Stomach (tissue), 9 donors: ENCODE data around the gene TMEM255B. TPM values are rescaled to one million over a fixed set of nuclear protein-coding genes. Genes with fewer than 3 reads are reported as not detected.

Experiments used
- DNase-seq, 2 donors: peaks; one replicate each; pipeline versions ENCODE4 v3.0.0 to v3.0.0-alpha.2; 2013 to 2019
- H3K27ac ChIP-seq, 5 donors: fragments of 200-600 bp in 4 of 5; sonication (generic) in 4 of 5; one replicate each; pipeline ENCODE4 v1.5.1; 2013 to 2019; ENCODE audit warnings: mild to moderate bottlenecking in 1 of 5, moderate library complexity in 1 of 5
- H3K27me3 ChIP-seq, 3 donors: fragments of 200-600 bp; sonication (generic); one replicate each; pipeline ENCODE4 v1.5.1; 2017 to 2019; ENCODE audit warnings: mixed run types in 1 of 3
- H3K36me3 ChIP-seq, 4 donors: fragments of 200-600 bp; sonication (generic); 1 replicate in 3 of 4; 2 replicates in 1 of 4; pipeline ENCODE4 v1.5.1; 2016 to 2019
- H3K4me1 ChIP-seq, 4 donors: fragments of 200-600 bp; sonication (generic); one replicate each; pipeline ENCODE4 v1.5.1; 2016 to 2019
- H3K4me3 ChIP-seq, 4 donors: fragments of 200-600 bp; sonication (generic) in 3 of 4; one replicate each; pipeline ENCODE4 v1.5.1; 2016 to 2019; ENCODE audit warnings: mild to moderate bottlenecking in 1 of 4
- H3K9me3 ChIP-seq, 4 donors: fragments of 200-600 bp; sonication (generic); one replicate each; pipeline ENCODE4 v1.5.1; 2016 to 2019
- EP300 ChIP-seq: sonication (generic); formaldehyde crosslinking; IDR thresholded peaks from one replicate; pipeline ENCODE4 v1.6.1; 2017; ENCODE audit warnings: antibody characterized with exemption
- POLR2A ChIP-seq, 4 donors: fragments of 450-650 bp; IDR thresholded peaks; one replicate each; pipeline ENCODE4 v1.6.1; 2016; ENCODE audit warnings: antibody characterized with exemption in 4 of 4, control low read depth in 2 of 4, mild to moderate bottlenecking in 1 of 4, moderate library complexity in 1 of 4
- POLR2AphosphoS5 ChIP-seq, 3 donors: sonication (generic); formaldehyde crosslinking; IDR thresholded peaks; one replicate each; pipeline ENCODE4 v1.6.1; 2016; ENCODE audit warnings: antibody characterized with exemption in 3 of 3
- WGBS, 5 donors: extraction: QIAGEN DNeasy Blood & Tissue Kit in 3 of 5; methylation state at CpG; one replicate each; pipeline versions ENCODE4 v1.1.5 to v1.1.7; 2013 to 2018; 5-methylcytosine and 5-hydroxymethylcytosine counted together
- intact Hi-C: fragments of 100-400 bp; cut with DNase I; formaldehyde crosslinking; loops from one replicate; pipeline ENCODE4 v1.15.1; 2023; ENCODE audit warnings: low total_unique reads
- polyA plus RNA-seq, 3 donors: library from polyadenylated mRNA; stranded (reverse); fragments of 200-250 nt; gene quantifications; one replicate each; pipeline ENCODE4 v1.2.3, GENCODE V29; 2013
- total RNA-seq, 5 donors: library from RNA; depleted of rRNA; stranded (reverse); fragments of >200 nt; gene quantifications; one replicate each; pipeline versions ENCODE4 v1.1.0 to v1.2.3, GENCODE V29; 2014 to 2016
- TF ChIP-seq, protein P1 (sequence below), 7 experiments: fragments of 450-650 bp in 4 of 7; fragments of 200-600 bp in 3 of 7; sonication (generic) in 3 of 7; IDR thresholded peaks; one replicate each; pipeline ENCODE4 v1.5.1; 2016 to 2019; ENCODE audit warnings: antibody characterized with exemption in 7 of 7, control low read depth in 2 of 7, mild to moderate bottlenecking in 1 of 7
- donor health status: healthy with polysubstance abuse.
- donor health status: Bipolar disorder and iron deficiency.
- donor health status: healthy.

The TMEM255B gene
- total and polyA plus RNA-seq, 8 donors: 1.3 to 7.9 (median 4.6) TPM; not detected in 1

- Histone ChIP-seq H3K27ac (peak overlapping the region in 4 of 5 donors; percentile 59 to 71 (median 64)), H3K9me3 (no peaks in the 10 kb centered on the region), H3K27me3 (peaks cover 0 to 11% (median 0%) of the 10 kb centered on the region in 3 donors), H3K4me3 (no peak overlapping the region), H3K36me3 (no peaks in the 10 kb centered on the region), H3K4me1 (peaks cover 8 to 23% (median 17%) of the 10 kb centered on the region in 4 donors)
- DNase-seq: peak in 1 of 2 donors; percentile 34
- intact Hi-C loops: no loop called here
- WGBS, 5 donors: 73 to 87% (median 85%) methylated on average over 5 to 10 of the region's 10 CpGs
- TF ChIP-seq EP300: no peak
- TF ChIP-seq, protein P1, sequence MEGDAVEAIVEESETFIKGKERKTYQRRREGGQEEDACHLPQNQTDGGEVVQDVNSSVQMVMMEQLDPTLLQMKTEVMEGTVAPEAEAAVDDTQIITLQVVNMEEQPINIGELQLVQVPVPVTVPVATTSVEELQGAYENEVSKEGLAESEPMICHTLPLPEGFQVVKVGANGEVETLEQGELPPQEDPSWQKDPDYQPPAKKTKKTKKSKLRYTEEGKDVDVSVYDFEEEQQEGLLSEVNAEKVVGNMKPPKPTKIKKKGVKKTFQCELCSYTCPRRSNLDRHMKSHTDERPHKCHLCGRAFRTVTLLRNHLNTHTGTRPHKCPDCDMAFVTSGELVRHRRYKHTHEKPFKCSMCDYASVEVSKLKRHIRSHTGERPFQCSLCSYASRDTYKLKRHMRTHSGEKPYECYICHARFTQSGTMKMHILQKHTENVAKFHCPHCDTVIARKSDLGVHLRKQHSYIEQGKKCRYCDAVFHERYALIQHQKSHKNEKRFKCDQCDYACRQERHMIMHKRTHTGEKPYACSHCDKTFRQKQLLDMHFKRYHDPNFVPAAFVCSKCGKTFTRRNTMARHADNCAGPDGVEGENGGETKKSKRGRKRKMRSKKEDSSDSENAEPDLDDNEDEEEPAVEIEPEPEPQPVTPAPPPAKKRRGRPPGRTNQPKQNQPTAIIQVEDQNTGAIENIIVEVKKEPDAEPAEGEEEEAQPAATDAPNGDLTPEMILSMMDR (IDR thresholded peaks at IDR 0.05): no peak
- no peak for TF ChIP-seq POLR2A (IDR thresholded peaks at IDR 0.05)
- no peak for TF ChIP-seq POLR2AphosphoS5 (IDR thresholded peaks at IDR 0.05)
Measured at GRCh38 chr13:113726961-113727411, 32.0 kb upstream of the TMEM255B start.

GRCh38 chr13:113728571-113729054 is 30.4 kb upstream of the TMEM255B start:
- TF ChIP-seq POLR2A (IDR thresholded peaks at IDR 0.05) (no peak), EP300 (no peak), POLR2AphosphoS5 (IDR thresholded peaks at IDR 0.05) (no peak)
- TF ChIP-seq, protein P1 (IDR thresholded peaks at IDR 0.05): no peak
- no peaks in the 10 kb centered on the region for H3K9me3 ChIP-seq
- intact Hi-C loops: no loop called here
- peaks cover 0 to 11% (median 0%) of the 10 kb centered on the region in 3 donors for H3K27me3 ChIP-seq
- H3K4me1 ChIP-seq: peaks cover 8 to 23% (median 17%) of the 10 kb centered on the region in 4 donors
- no peaks in the 10 kb centered on the region for H3K36me3 ChIP-seq
- H3K4me3 ChIP-seq: no peak overlapping the region
- WGBS, 5 donors: 82 to 94% (median 91%) methylated on average over 8 to 16 of the region's 16 CpGs
- H3K27ac ChIP-seq: no peak overlapping the region
- DNase-seq: no peak

- no peaks in the 10 kb centered on the region for H3K9me3 ChIP-seq
- DNase-seq: peak in 1 of 2 donors; percentile 36
- H3K27ac ChIP-seq: no peak overlapping the region
- intact Hi-C loops: no loop called here
- H3K4me1 ChIP-seq: peaks cover 5 to 17% (median 13%) of the 10 kb centered on the region in 4 donors
- H3K36me3 ChIP-seq: no peaks in the 10 kb centered on the region
- WGBS, 5 donors: 48 to 70% (median 50%) methylated on average over 27 to 34 of the region's 34 CpGs
- TF ChIP-seq EP300: no peak
- TF ChIP-seq, protein P1 (IDR thresholded peaks at IDR 0.05): no peak
- TF ChIP-seq POLR2A (IDR thresholded peaks at IDR 0.05): no peak
- TF ChIP-seq POLR2AphosphoS5 (IDR thresholded peaks at IDR 0.05): no peak
- peaks cover 0 to 11% (median 0%) of the 10 kb centered on the region in 3 donors for H3K27me3 ChIP-seq
- no peak overlapping the region for H3K4me3 ChIP-seq
Measured at GRCh38 chr13:113729187-113730019, 29.6 kb upstream of the TMEM255B start.

DNA sequence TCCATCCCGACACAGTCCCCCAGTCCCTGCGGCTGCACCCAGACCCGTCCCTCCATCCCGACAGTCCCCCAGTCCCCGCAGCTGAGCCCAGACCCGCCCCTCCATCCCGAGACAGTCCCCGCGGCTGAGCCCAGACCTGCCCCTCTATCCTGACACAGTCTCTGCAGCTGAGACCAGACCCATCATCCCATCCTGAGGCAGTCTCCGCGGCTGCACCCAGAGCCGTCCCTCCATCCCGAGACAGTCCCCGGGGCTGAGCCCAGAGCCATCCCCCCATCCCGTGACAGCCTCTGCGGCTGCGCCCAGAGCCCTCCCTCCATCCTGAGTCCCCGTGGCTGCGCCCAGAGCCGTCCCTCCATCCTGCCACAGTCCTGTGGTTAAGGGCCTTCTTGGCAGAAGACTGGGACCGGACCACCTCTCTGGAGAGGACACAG is 28.8 kb upstream of the TMEM255B start:
- Histone ChIP-seq H3K4me1 (peaks cover 0 to 10% (median 5%) of the 10 kb centered on the region in 4 donors), H3K27ac (no peak overlapping the region), H3K27me3 (peaks cover 0 to 11% (median 0%) of the 10 kb centered on the region in 3 donors), H3K36me3 (no peaks in the 10 kb centered on the region), H3K4me3 (no peak overlapping the region), H3K9me3 (no peaks in the 10 kb centered on the region)
- DNase-seq: no peak
- WGBS, 5 donors: 47 to 75% (median 51%) methylated on average over 9 to 21 of the region's 21 CpGs
- intact Hi-C loops: no loop called here
- TF ChIP-seq POLR2A (IDR thresholded peaks at IDR 0.05) (no peak), EP300 (no peak), POLR2AphosphoS5 (IDR thresholded peaks at IDR 0.05) (no peak)
- TF ChIP-seq, protein P1 (IDR thresholded peaks at IDR 0.05): no peak
